Esophagus (tissue), 2 donors: ENCODE results near the gene OR2AT4. TPM values are rescaled to one million over a fixed set of nuclear protein-coding genes. Genes with fewer than 3 reads are reported as not detected.

Experiments
- H3K27ac ChIP-seq, 2 donors: one replicate each; pipeline ENCODE4 v1.5.1; 2013; ENCODE audit warnings: low read depth in 2 of 2, mild to moderate bottlenecking in 2 of 2, inconsistent platforms in 1 of 2, low read length in 1 of 2, moderate library complexity in 1 of 2
- H3K27me3 ChIP-seq, 2 donors: one replicate each; pipeline ENCODE4 v1.6.1; 2013; ENCODE audit warnings: low read length in 2 of 2, control low read depth in 1 of 2, mild to moderate bottlenecking in 1 of 2; ENCODE audit not compliant: insufficient read depth in 2 of 2, control insufficient read depth in 1 of 2
- H3K36me3 ChIP-seq, 2 donors: one replicate each; pipeline ENCODE4 v1.6.1; 2013; ENCODE audit warnings: low read length in 1 of 2; ENCODE audit not compliant: control insufficient read depth in 2 of 2, insufficient read depth in 2 of 2
- H3K4me1 ChIP-seq, 2 donors: one replicate each; pipeline ENCODE4 v1.6.1; 2013; ENCODE audit warnings: low read length in 1 of 2; ENCODE audit not compliant: control insufficient read depth in 2 of 2, insufficient read depth in 2 of 2
- H3K4me3 ChIP-seq, 2 donors: one replicate each; pipeline ENCODE4 v1.5.1; 2013; ENCODE audit warnings: low read length in 2 of 2, mild to moderate bottlenecking in 2 of 2, low read depth in 1 of 2, moderate library complexity in 1 of 2
- H3K9me3 ChIP-seq, 2 donors: one replicate each; pipeline ENCODE4 v1.6.1; 2013; ENCODE audit warnings: mild to moderate bottlenecking in 2 of 2, low read depth in 1 of 2, low read length in 1 of 2, moderate library complexity in 1 of 2; ENCODE audit not compliant: control insufficient read depth in 2 of 2, insufficient read depth in 1 of 2
- WGBS, 2 donors: extraction: QIAGEN DNeasy Blood & Tissue Kit; methylation state at CpG; one replicate each; pipeline ENCODE4 v1.1.7; 2013; 5-methylcytosine and 5-hydroxymethylcytosine counted together
- polyA plus RNA-seq, 2 donors: library from polyadenylated mRNA; stranded (reverse); fragments of 200-250 nt; gene quantifications; one replicate each; pipeline ENCODE4 v1.2.3, GENCODE V29; 2013
- donor health status: healthy with polysubstance abuse.
- donor health status: Bipolar disorder and iron deficiency.

The OR2AT4 gene
- polyA plus RNA-seq, 2 donors, result not detected

DNA sequence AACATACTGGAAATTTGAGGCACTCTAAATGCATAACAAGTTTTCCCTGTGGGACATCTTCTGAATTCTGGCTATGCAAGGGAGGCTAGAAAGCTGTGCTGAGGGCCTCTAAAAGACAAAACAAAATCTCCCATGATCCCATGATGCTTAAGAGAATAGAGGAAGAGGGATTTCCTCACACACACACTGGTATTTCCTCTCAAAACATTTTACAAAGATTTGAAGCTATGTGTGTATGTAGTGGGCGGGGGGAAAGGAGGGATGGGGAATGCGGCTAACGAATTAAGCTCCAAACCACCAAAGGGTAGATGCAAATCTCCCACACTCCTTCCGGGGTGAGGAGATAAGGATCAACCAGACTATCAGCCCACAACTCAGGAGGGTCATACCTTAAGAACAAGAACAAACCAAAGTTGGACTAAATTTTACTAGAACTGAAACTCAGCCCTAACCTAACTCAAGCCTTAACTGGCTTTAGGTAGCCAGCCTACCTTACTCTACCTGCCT is 6.0 kb downstream of the OR2AT4 start:
- Histone ChIP-seq H3K36me3 (no peaks in the 10 kb centered on the region), H3K4me1 (no peaks in the 10 kb centered on the region), H3K27ac (no peak overlapping the region), H3K4me3 (no peak overlapping the region), H3K27me3 (no peaks in the 10 kb centered on the region), H3K9me3 (no peaks in the 10 kb centered on the region)
- WGBS, 2 donors, result 81 to 92% methylated on average over 4 of the region's 4 CpGs

- no peaks in the 10 kb centered on the region for H3K9me3 ChIP-seq
- WGBS, 2 donors, result 74% methylated on average over 7 of the region's 7 CpGs
- no peaks in the 10 kb centered on the region for H3K27me3 ChIP-seq
- no peaks in the 10 kb centered on the region for H3K36me3 ChIP-seq
- no peaks in the 10 kb centered on the region for H3K4me1 ChIP-seq
- H3K4me3 ChIP-seq, result no peak overlapping the region
- no peak overlapping the region for H3K27ac ChIP-seq
Observed at GRCh38 chr11:75087319-75088305, 9.1 kb downstream of the OR2AT4 start.

- H3K4me3 ChIP-seq, result no peak overlapping the region
- H3K4me1 ChIP-seq, result no peaks in the 10 kb centered on the region
- H3K27ac ChIP-seq, result no peak overlapping the region
- WGBS, 2 donors, result 70 to 77% methylated on average over 1 of the region's 1 CpG
- H3K9me3 ChIP-seq, result no peaks in the 10 kb centered on the region
- H3K36me3 ChIP-seq, result no peaks in the 10 kb centered on the region
- no peaks in the 10 kb centered on the region for H3K27me3 ChIP-seq
Observed at GRCh38 chr11:75084883-75085282, 11.8 kb downstream of the OR2AT4 start.

GRCh38 chr11:75083217-75083605 is 13.5 kb downstream of the OR2AT4 start:
- Histone ChIP-seq H3K27me3 (no peaks in the 10 kb centered on the region), H3K4me1 (no peaks in the 10 kb centered on the region), H3K9me3 (no peaks in the 10 kb centered on the region), H3K27ac (no peak overlapping the region), H3K4me3 (no peak overlapping the region), H3K36me3 (no peaks in the 10 kb centered on the region)
- WGBS, 2 donors, result 65 to 68% methylated on average over 1 of the region's 1 CpG

DNA sequence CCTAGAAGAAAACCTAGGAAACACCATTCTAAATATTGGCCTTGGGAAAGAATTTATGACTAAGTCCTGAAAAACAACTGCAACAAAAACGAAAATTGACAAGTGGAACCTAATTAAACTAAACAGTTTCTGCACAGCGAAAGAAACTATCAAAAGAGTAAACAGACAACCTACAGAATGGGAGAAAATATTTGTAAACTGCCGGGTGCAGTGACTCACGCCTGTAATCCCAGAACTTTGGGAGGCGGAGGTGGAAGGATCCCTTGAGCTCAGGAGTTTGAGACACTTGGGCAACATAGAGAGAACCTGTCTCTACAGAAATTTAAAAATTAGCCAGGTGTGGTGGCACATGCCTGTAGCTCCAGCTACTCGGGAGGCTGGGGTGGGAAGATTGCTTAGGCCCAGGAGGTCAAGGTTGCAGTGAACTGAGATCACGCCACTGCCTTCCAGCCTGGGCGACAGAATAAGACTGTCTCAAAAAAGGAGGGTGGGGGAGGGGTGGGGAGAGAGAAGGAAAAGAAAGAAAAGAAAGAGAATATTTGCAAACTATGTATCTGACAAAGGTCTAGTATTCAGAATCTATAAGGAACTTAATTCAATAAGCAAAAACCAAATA is 14.0 kb downstream of the OR2AT4 start:
- no peaks in the 10 kb centered on the region for H3K36me3 ChIP-seq
- no peaks in the 10 kb centered on the region for H3K9me3 ChIP-seq
- H3K4me3 ChIP-seq, result no peak overlapping the region
- WGBS, 2 donors, result 79 to 81% methylated on average over 8 of the region's 8 CpGs
- H3K27me3 ChIP-seq, result no peaks in the 10 kb centered on the region
- no peaks in the 10 kb centered on the region for H3K4me1 ChIP-seq
- H3K27ac ChIP-seq, result no peak overlapping the region

DNA sequence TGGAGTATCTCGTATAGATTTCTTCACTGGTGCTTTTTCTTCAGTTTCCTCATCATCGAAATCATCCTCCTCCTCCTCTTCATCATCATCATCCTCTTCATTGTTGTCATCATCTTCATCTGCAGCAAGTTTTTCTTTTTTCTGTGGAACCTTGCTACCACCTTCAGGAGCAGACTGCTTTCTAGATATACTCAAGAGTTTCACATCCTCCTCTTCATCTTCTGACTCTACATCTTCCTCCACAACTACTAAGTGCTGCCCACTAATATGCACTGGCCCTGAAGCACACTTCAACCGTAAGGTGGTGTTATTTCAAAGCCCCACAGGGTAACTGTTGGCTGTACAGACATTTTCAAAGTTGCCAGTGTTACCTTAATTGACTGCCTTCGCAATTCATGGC is 17.1 kb downstream of the OR2AT4 start:
- Histone ChIP-seq H3K27ac (no peak overlapping the region), H3K4me3 (no peak overlapping the region), H3K27me3 (no peaks in the 10 kb centered on the region), H3K9me3 (no peaks in the 10 kb centered on the region), H3K36me3 (no peaks in the 10 kb centered on the region), H3K4me1 (no peaks in the 10 kb centered on the region)
- WGBS, 2 donors, result 85 to 90% methylated on average over 4 of the region's 4 CpGs

GRCh38 chr11:75078233-75078632 is 18.4 kb downstream of the OR2AT4 start:
- Histone ChIP-seq H3K27ac (no peak overlapping the region), H3K4me3 (no peak overlapping the region), H3K27me3 (no peaks in the 10 kb centered on the region), H3K36me3 (no peaks in the 10 kb centered on the region), H3K4me1 (no peaks in the 10 kb centered on the region), H3K9me3 (no peaks in the 10 kb centered on the region)
- 59 to 68% methylated on average over 2 of the region's 2 CpGs for WGBS, 2 donors

DNA sequence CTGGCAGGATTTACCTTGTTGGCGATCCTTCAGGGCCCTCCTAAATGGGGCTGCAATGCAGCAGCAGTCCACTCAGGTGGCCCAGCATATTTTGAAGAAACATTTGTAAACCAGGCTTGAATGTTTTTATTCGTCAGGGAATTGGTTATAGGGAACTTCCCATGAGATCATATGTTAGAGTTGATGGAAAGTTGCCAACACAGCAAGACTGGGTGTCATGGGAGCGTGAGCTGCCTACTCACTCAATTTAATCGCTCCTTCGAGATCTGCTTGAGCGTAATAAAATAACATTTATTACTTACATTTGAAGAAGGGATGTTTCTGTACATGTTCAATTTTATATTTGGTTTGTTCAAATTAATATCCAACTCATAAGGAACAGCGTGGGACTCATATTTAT is 19.4 kb downstream of the OR2AT4 start:
- H3K9me3 ChIP-seq, result no peaks in the 10 kb centered on the region
- WGBS, 2 donors, result 75 to 78% methylated on average over 7 of the region's 7 CpGs
- H3K4me1 ChIP-seq, result no peaks in the 10 kb centered on the region
- no peak overlapping the region for H3K4me3 ChIP-seq
- no peaks in the 10 kb centered on the region for H3K27me3 ChIP-seq
- no peak overlapping the region for H3K27ac ChIP-seq
- H3K36me3 ChIP-seq, result no peaks in the 10 kb centered on the region

- H3K4me3 ChIP-seq, result no peak overlapping the region
- H3K9me3 ChIP-seq, result no peaks in the 10 kb centered on the region
- H3K27ac ChIP-seq, result no peak overlapping the region
- H3K4me1 ChIP-seq, result no peaks in the 10 kb centered on the region
- no peaks in the 10 kb centered on the region for H3K36me3 ChIP-seq
- no peaks in the 10 kb centered on the region for H3K27me3 ChIP-seq
Observed at GRCh38 chr11:75076671-75077070, 20.0 kb downstream of the OR2AT4 start.
